ENCODE results near the gene CELF4. TPM values are rescaled to one million over a fixed set of nuclear protein-coding genes. Genes with fewer than 3 reads are reported as not detected.

Gene CELF4
- total RNA-seq, 6 donors from 2014 or later = 0.15 to 1.4 (median 0.81) TPM; not detected in 1

DNA sequence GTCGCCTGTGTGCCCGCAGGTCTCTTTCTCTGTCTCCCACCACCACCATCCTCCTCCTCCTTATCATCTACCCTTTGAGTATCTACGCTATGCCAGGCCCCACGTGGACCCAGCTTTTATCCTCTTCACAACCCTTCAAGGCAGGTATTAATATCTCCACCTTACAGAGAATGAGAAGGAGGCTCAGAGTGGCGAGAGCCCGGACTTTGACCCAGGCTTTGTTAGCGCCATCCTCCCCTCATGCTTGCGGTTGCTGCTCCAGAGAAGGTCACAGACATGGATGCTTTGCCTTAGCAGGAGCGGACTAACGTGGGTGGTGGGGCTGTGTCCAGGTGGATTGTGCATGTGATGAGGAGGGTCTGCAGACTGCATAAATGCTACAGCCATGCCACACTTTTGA, 119.8 kb downstream of the CELF4 start:
- ATAC-seq (ENCODE audit: low FRiP score in 2 of 2) (no peak), DNase-seq (no peak)
- Histone ChIP-seq H3K4me3 (no peak overlapping the region), H3K36me3 (no peaks in the 10 kb centered on the region), H3K4me1 (no peaks in the 10 kb centered on the region), H3K27ac (no peak overlapping the region), H3K9me3 (no peaks in the 10 kb centered on the region), H3K27me3 (no peaks in the 10 kb centered on the region)
- TF ChIP-seq EP300 (IDR thresholded peaks at IDR 0.05) (no peak), POLR2AphosphoS5 (IDR thresholded peaks at IDR 0.05) (no peak), POLR2A (IDR thresholded peaks at IDR 0.05) (no peak)
- TF ChIP-seq, protein P1, sequence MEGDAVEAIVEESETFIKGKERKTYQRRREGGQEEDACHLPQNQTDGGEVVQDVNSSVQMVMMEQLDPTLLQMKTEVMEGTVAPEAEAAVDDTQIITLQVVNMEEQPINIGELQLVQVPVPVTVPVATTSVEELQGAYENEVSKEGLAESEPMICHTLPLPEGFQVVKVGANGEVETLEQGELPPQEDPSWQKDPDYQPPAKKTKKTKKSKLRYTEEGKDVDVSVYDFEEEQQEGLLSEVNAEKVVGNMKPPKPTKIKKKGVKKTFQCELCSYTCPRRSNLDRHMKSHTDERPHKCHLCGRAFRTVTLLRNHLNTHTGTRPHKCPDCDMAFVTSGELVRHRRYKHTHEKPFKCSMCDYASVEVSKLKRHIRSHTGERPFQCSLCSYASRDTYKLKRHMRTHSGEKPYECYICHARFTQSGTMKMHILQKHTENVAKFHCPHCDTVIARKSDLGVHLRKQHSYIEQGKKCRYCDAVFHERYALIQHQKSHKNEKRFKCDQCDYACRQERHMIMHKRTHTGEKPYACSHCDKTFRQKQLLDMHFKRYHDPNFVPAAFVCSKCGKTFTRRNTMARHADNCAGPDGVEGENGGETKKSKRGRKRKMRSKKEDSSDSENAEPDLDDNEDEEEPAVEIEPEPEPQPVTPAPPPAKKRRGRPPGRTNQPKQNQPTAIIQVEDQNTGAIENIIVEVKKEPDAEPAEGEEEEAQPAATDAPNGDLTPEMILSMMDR (IDR thresholded peaks at IDR 0.05) = no peak
- 88 to 90% methylated on average over 10 of the region's 10 CpGs for WGBS, 2 donors

- TF ChIP-seq POLR2A (IDR thresholded peaks at IDR 0.05) = no peak
- no peak for TF ChIP-seq POLR2AphosphoS5 (IDR thresholded peaks at IDR 0.05)
- TF ChIP-seq, protein P1 (IDR thresholded peaks at IDR 0.05) = no peak
- no peak for TF ChIP-seq EP300 (IDR thresholded peaks at IDR 0.05)
- WGBS, 2 donors = 68 to 73% methylated on average over 7 of the region's 7 CpGs
Observed at GRCh38 chr18:37445368-37445767, 120.2 kb downstream of the CELF4 start.

GRCh38 chr18:37443325-37444055, 122.1 kb downstream of the CELF4 start:
- Histone ChIP-seq H3K4me3 (no peak overlapping the region), H3K9me3 (no peaks in the 10 kb centered on the region), H3K27ac (no peak overlapping the region), H3K4me1 (no peaks in the 10 kb centered on the region), H3K27me3 (no peaks in the 10 kb centered on the region), H3K36me3 (no peaks in the 10 kb centered on the region)
- no peak for DNase-seq
- no peak for ATAC-seq (ENCODE audit: low FRiP score in 2 of 2)
- TF ChIP-seq, protein P1 (IDR thresholded peaks at IDR 0.05) = no peak
- TF ChIP-seq EP300 (IDR thresholded peaks at IDR 0.05) (no peak), POLR2A (IDR thresholded peaks at IDR 0.05) (no peak), POLR2AphosphoS5 (IDR thresholded peaks at IDR 0.05) (no peak)
- 78 to 80% methylated on average over 12 of the region's 12 CpGs for WGBS, 2 donors

More at GRCh38 chr18:37445368-37445767, 120.2 kb downstream of the CELF4 start:
- H3K4me3 ChIP-seq = no peak overlapping the region
- no peak overlapping the region for H3K27ac ChIP-seq
- no peaks in the 10 kb centered on the region for H3K27me3 ChIP-seq
- no peaks in the 10 kb centered on the region for H3K36me3 ChIP-seq
- no peaks in the 10 kb centered on the region for H3K4me1 ChIP-seq
- H3K9me3 ChIP-seq = no peaks in the 10 kb centered on the region
- DNase-seq (no peak), ATAC-seq (ENCODE audit: low FRiP score in 2 of 2) (no peak)

DNA sequence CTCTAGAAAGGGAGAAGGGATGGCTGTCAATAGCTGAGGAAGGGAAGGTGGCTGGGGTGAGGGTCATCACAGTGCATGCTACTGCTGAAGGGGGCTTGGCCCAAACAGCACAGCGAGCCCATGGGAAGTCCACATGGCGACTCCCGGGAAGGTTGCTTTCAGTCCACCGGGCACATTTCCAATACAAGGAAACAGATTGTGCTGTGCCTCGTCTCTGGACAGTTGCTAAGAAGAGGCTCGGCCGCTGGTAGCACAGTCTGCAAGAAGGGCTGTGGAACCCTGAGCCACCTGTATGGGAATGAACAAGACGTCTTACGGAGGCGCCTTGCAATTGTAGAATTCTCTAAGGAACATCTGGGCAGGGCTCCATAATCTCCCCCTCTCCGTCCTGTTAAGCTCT, 123.1 kb downstream of the CELF4 start:
- no peak for ATAC-seq (ENCODE audit: low FRiP score in 2 of 2)
- no peak for TF ChIP-seq POLR2AphosphoS5 (IDR thresholded peaks at IDR 0.05)
- no peak for TF ChIP-seq POLR2A (IDR thresholded peaks at IDR 0.05)
- TF ChIP-seq, protein P1 (IDR thresholded peaks at IDR 0.05) = no peak
- no peak for TF ChIP-seq EP300 (IDR thresholded peaks at IDR 0.05)

DNA sequence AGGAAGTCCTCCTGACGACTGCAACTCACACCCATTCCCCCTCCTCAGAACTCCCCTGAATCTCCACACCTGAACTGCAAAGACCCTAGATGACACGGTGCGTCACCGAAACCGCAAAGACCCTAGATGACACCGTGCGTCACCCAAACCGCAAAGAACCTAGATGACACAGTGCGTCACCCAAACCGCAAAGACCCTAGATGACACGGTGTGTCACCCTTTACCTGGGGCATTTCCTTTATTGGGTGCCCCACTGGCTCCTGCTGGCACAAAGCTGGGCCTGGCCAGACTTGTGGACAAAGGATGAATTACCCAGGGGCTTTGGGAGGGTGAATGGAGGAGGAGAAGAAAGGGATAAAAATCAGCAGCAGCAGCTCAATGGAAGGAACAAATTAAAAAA, 123.8 kb downstream of the CELF4 start:
- H3K4me1 ChIP-seq = no peaks in the 10 kb centered on the region
- no peak overlapping the region for H3K4me3 ChIP-seq
- H3K27ac ChIP-seq = no peak overlapping the region
- no peak for TF ChIP-seq EP300 (IDR thresholded peaks at IDR 0.05)
- H3K9me3 ChIP-seq = no peaks in the 10 kb centered on the region
- H3K36me3 ChIP-seq = no peaks in the 10 kb centered on the region
- DNase-seq (no peak), ATAC-seq (ENCODE audit: low FRiP score in 2 of 2) (no peak)
- WGBS, 2 donors = 80 to 84% methylated on average over 8 to 11 of the region's 11 CpGs
- no peaks in the 10 kb centered on the region for H3K27me3 ChIP-seq

More for the DNA sequence above, 123.1 kb downstream of the CELF4 start:
- Histone ChIP-seq H3K9me3 (no peaks in the 10 kb centered on the region), H3K4me1 (no peaks in the 10 kb centered on the region), H3K27me3 (no peaks in the 10 kb centered on the region), H3K27ac (no peak overlapping the region), H3K4me3 (no peak overlapping the region), H3K36me3 (no peaks in the 10 kb centered on the region)
- no peak for DNase-seq
- WGBS, 2 donors = 68 to 88% methylated on average over 11 of the region's 11 CpGs

Data from upper lobe of left lung (tissue), 6 donors.